Neuronal stem cell (in vitro differentiated cells): ENCODE results near the gene PRELID3B.

ENCODE experiments used
- DNase-seq: peaks from one replicate; pipeline ENCODE4 v3.0.0-alpha.2; 2013; ENCODE audit warnings: low spot score
- H2AFZ ChIP-seq: one replicate; pipeline ENCODE4 v1.6.1; 2013; ENCODE audit warnings: mild to moderate bottlenecking, low read length, inconsistent platforms
- H2AK5ac ChIP-seq: 2 replicates; pipeline ENCODE4 v1.6.1; 2013; ENCODE audit warnings: low read depth, mild to moderate bottlenecking, inconsistent platforms, low read length, moderate library complexity, mixed read lengths
- H2BK120ac ChIP-seq: 2 replicates; pipeline ENCODE4 v1.6.1; 2013; ENCODE audit warnings: low read depth, mild to moderate bottlenecking, inconsistent platforms, low read length, moderate library complexity, mixed read lengths
- H2BK12ac ChIP-seq: one replicate; pipeline ENCODE4 v1.6.1; 2013; ENCODE audit warnings: low read length, inconsistent platforms
- H2BK15ac ChIP-seq: 2 replicates; pipeline ENCODE4 v1.6.1; 2013; ENCODE audit warnings: mild to moderate bottlenecking, low read length, inconsistent platforms, mixed read lengths
- H2BK5ac ChIP-seq: one replicate; pipeline ENCODE4 v1.6.1; 2013; ENCODE audit warnings: inconsistent platforms, mild to moderate bottlenecking, low read length, moderate library complexity
- H3K14ac ChIP-seq: one replicate; pipeline ENCODE4 v1.6.1; 2013; ENCODE audit warnings: low read length, inconsistent platforms
- H3K18ac ChIP-seq: 2 replicates; pipeline ENCODE4 v1.6.1; 2013; ENCODE audit warnings: low read length, inconsistent platforms
- H3K23ac ChIP-seq: 2 replicates; pipeline ENCODE4 v1.6.1; 2013; ENCODE audit warnings: low read depth, mild to moderate bottlenecking, mixed read lengths, low read length, inconsistent platforms; ENCODE audit not compliant: poor library complexity
- H3K27ac ChIP-seq: replicated peaks from 3 replicates; pipeline ENCODE4 v1.5.1; 2013; ENCODE audit warnings: low read length, inconsistent platforms
- H3K27me3 ChIP-seq, 3 experiments: 2 replicates each; pipeline ENCODE4 v1.6.1; 2013; ENCODE audit warnings: low read length in 3 of 3, mild to moderate bottlenecking in 2 of 3, inconsistent platforms in 1 of 3, low read depth in 1 of 3, mixed read lengths in 1 of 3, moderate library complexity in 1 of 3; ENCODE audit not compliant: control insufficient read depth in 3 of 3, insufficient read depth in 3 of 3
- H3K36me3 ChIP-seq, 2 donors: replicated peaks in 1 of 2; 2 replicates each; pipeline ENCODE4 v1.6.1; 2013; ENCODE audit warnings: low read length in 2 of 2; ENCODE audit not compliant: control insufficient read depth in 2 of 2, insufficient read depth in 2 of 2
- H3K4ac ChIP-seq: 2 replicates; pipeline ENCODE4 v1.6.1; 2013; ENCODE audit warnings: inconsistent platforms, mild to moderate bottlenecking, low read length, moderate library complexity
- H3K4me1 ChIP-seq, 2 donors: 1 replicate in 1 of 2; 2 replicates in 1 of 2; pipeline ENCODE4 v1.6.1; 2013; ENCODE audit warnings: low read length in 2 of 2, low read depth in 1 of 2; ENCODE audit not compliant: control insufficient read depth in 2 of 2, insufficient read depth in 1 of 2
- H3K4me2 ChIP-seq: one replicate; pipeline ENCODE4 v1.6.1; 2013; ENCODE audit warnings: mild to moderate bottlenecking, low read length, inconsistent platforms; ENCODE audit not compliant: insufficient read depth, poor library complexity, severe bottlenecking
- H3K4me3 ChIP-seq, 2 donors: 2 replicates each; pipeline ENCODE4 v1.5.1; 2013; ENCODE audit warnings: low read length in 2 of 2, mild to moderate bottlenecking in 2 of 2, inconsistent platforms in 1 of 2, moderate library complexity in 1 of 2
- H3K79me1 ChIP-seq: one replicate; pipeline ENCODE4 v1.6.1; 2013; ENCODE audit warnings: low read depth, mild to moderate bottlenecking, inconsistent platforms, low read length, moderate library complexity
- H3K9ac ChIP-seq: one replicate; pipeline ENCODE4 v1.6.1; 2013; ENCODE audit warnings: mild to moderate bottlenecking, low read depth, low read length, inconsistent platforms; ENCODE audit not compliant: poor library complexity
- H3K9me3 ChIP-seq, 2 donors: replicated peaks in 1 of 2; 2 replicates each; pipeline versions ENCODE3 to v1.6.1; 2013; ENCODE audit warnings: low read length in 2 of 2, mild to moderate bottlenecking in 2 of 2, inconsistent platforms in 1 of 2, low read depth in 1 of 2, mixed read lengths in 1 of 2, moderate library complexity in 1 of 2; ENCODE audit not compliant: control insufficient read depth in 2 of 2, insufficient read depth in 1 of 2
- H4K8ac ChIP-seq: one replicate; pipeline ENCODE4 v1.6.1; 2013; ENCODE audit warnings: low read depth, mild to moderate bottlenecking, inconsistent platforms, low read length, moderate library complexity
- H4K91ac ChIP-seq: one replicate; pipeline ENCODE4 v1.6.1; 2013; ENCODE audit warnings: low read length, low read depth, mild to moderate bottlenecking, inconsistent platforms; ENCODE audit not compliant: poor library complexity
- WGBS, 2 donors: extraction: QIAGEN DNeasy Blood & Tissue Kit; methylation state at CpG; one replicate each; pipeline ENCODE4 v1.1.7; 2013; ENCODE audit warnings: missing lambda C conversion rate in 2 of 2, mixed read lengths in 1 of 2; ENCODE audit not compliant: insufficient read length in 2 of 2, insufficient replicate concordance in 1 of 2; ENCODE audit errors: extremely low coverage in 2 of 2; 5-methylcytosine and 5-hydroxymethylcytosine counted together

The PRELID3B gene

DNA sequence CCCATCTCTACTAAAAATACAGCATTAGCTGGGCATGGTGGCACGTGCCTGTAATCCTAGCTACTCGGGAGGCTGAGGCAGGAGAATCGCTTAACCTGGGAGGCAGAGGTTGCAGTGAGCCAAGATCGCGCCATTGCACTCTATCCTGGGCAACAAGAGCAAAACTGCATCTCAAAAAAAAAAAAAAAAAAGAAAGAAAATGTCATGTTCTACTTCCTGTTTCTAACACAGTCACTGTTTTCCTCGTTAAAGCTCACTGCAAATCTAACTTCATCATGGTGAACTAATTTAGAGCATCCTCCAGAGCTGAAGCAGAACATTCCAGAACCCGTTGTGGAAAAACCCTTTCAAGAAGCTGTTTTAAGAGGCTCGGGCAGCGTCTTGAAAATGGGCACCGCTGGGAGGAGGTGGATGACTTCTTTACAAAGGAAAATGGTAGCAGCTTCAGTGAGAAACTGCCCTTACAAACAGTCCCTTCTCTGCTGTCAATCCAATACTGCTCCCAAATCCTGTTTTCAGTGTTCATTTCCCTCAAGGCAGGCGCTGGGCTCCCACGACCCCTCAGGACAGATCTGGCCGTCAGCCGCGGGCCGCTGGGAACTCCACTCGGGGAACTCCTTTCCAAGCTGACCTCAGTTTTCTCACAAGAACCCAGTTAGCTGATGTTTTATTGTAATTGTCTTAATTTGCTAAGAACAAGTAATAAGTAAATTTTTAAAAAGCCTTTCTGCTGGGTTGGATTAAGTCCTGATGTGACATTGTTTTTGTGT is 48.0 kb downstream of the PRELID3B start:
- no peaks in the 10 kb centered on the region for H3K4me1 ChIP-seq
- no peak overlapping the region for H3K14ac ChIP-seq
- no peaks in the 10 kb centered on the region for H3K79me1 ChIP-seq
- no peak overlapping the region for H2BK15ac ChIP-seq
- no peak overlapping the region for H2BK12ac ChIP-seq
- peaks cover 0 to 1% of the 10 kb centered on the region in 2 donors for H3K9me3 ChIP-seq
- H3K4me3 ChIP-seq, result no peak overlapping the region
- H3K4me2 ChIP-seq, result no peak overlapping the region
- no peak overlapping the region for H2BK5ac ChIP-seq
- no peak overlapping the region for H3K23ac ChIP-seq
- DNase-seq, result no peak
- H2AFZ ChIP-seq, result no peak overlapping the region
- H3K9ac ChIP-seq, result no peak overlapping the region
- H3K18ac ChIP-seq, result no peak overlapping the region
- H2AK5ac ChIP-seq, result no peak overlapping the region
- no peak overlapping the region for H4K91ac ChIP-seq
- no CpG with 5 or more reads among the region's 17 CpGs for WGBS, 2 donors
- no peaks in the 10 kb centered on the region for H3K27me3 ChIP-seq
- H3K27ac ChIP-seq, result no peak overlapping the region
- H3K4ac ChIP-seq, result no peak overlapping the region
- no peak overlapping the region for H2BK120ac ChIP-seq
- peaks cover 47 to 77% of the 10 kb centered on the region in 2 donors for H3K36me3 ChIP-seq
- no peak overlapping the region for H4K8ac ChIP-seq

DNA sequence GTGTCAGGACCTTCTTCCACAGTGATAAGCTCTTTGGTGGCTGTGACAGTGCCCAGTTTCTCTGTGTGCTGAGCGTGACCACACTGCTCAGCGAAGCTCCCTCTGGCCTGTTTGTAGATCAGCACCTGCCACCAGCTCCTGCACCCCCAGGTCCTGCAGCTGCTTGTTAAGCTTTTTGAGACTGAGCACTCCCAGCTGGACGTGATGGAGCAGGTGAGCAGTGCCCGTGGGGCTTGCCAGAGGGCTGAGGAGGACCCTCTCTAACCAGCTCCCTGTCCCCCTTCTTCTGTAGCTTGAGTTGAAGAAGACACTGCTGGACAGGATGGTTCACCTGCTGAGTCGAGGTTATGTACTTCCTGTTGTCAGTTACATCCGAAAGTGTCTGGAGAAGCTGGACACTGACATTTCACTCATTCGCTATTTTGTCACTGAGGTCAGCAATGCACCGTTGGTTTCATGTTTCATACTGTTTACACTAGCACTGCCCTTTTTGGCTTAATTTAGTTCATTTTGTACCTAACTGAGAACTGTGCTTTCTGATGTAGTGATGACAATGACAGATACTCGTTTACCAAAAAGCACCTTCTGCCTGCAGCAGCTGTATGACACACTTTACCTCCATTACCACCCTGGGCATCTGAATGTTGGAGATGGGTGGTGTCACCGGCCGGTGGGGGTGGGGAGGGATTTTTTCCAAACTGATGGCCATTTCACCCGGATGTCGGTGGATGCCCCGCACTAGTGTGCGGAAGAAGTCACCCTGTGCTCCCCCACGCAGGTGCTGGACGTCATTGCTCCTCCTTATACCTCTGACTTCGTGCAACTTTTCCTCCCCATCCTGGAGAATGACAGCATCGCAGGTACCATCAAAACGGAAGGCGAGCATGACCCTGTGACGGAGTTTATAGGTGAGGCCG is 49.0 kb downstream of the PRELID3B start:
- Histone ChIP-seq H3K27me3 (no peaks in the 10 kb centered on the region), H3K27ac (no peak overlapping the region), H2BK15ac (no peak overlapping the region), H2AK5ac (no peak overlapping the region), H3K9me3 (peaks cover 0 to 1% of the 10 kb centered on the region in 2 donors), H3K18ac (no peak overlapping the region), H3K4me1 (no peaks in the 10 kb centered on the region), H4K91ac (no peak overlapping the region), H2BK5ac (no peak overlapping the region), H3K79me1 (no peaks in the 10 kb centered on the region), H3K36me3 (peaks cover 55 to 87% of the 10 kb centered on the region in 2 donors), H3K4ac (no peak overlapping the region), H4K8ac (no peak overlapping the region), H3K9ac (no peak overlapping the region), H3K23ac (no peak overlapping the region), H2AFZ (no peak overlapping the region), H3K4me3 (no peak overlapping the region), H3K4me2 (no peak overlapping the region), H3K14ac (no peak overlapping the region), H2BK12ac (no peak overlapping the region), H2BK120ac (no peak overlapping the region)
- no peak for DNase-seq
- WGBS, 2 donors, result no CpG with 5 or more reads among the region's 23 CpGs

DNA sequence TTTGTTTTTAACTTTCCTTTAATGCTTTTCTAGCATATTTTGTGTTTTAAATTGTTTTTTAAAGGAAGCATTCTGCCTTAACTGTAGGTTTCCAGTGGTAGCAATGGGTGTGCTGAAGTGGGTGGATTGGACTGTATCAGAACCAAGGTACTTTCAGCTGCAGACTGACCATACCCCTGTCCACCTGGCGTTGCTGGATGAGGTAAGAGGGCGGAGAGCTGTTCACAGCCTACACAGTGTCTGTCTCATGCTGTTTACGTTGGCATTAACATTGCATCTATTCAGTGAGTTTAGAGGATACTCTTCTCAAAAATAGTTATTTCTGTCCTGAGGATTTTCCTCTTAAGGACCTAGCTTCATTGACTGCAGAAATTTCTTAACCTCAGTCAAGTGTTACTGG is 49.7 kb downstream of the PRELID3B start:
- no peak overlapping the region for H3K18ac ChIP-seq
- H2BK15ac ChIP-seq, result no peak overlapping the region
- no peaks in the 10 kb centered on the region for H3K79me1 ChIP-seq
- DNase-seq, result no peak
- no CpG with 5 or more reads among the region's 3 CpGs for WGBS, 2 donors
- no peaks in the 10 kb centered on the region for H3K4me1 ChIP-seq
- no peak overlapping the region for H3K4me3 ChIP-seq
- no peak overlapping the region for H3K14ac ChIP-seq
- H2AFZ ChIP-seq, result no peak overlapping the region
- no peak overlapping the region for H2AK5ac ChIP-seq
- no peak overlapping the region for H4K8ac ChIP-seq
- no peak overlapping the region for H2BK5ac ChIP-seq
- no peak overlapping the region for H2BK120ac ChIP-seq
- H2BK12ac ChIP-seq, result no peak overlapping the region
- no peak overlapping the region for H4K91ac ChIP-seq
- no peak overlapping the region for H3K9ac ChIP-seq
- H3K27ac ChIP-seq, result no peak overlapping the region
- H3K36me3 ChIP-seq, result peaks cover 61 to 94% of the 10 kb centered on the region in 2 donors
- no peak overlapping the region for H3K23ac ChIP-seq
- H3K4me2 ChIP-seq, result no peak overlapping the region
- H3K9me3 ChIP-seq, result peaks cover 0 to 1% of the 10 kb centered on the region in 2 donors
- H3K4ac ChIP-seq, result no peak overlapping the region
- no peaks in the 10 kb centered on the region for H3K27me3 ChIP-seq

DNA sequence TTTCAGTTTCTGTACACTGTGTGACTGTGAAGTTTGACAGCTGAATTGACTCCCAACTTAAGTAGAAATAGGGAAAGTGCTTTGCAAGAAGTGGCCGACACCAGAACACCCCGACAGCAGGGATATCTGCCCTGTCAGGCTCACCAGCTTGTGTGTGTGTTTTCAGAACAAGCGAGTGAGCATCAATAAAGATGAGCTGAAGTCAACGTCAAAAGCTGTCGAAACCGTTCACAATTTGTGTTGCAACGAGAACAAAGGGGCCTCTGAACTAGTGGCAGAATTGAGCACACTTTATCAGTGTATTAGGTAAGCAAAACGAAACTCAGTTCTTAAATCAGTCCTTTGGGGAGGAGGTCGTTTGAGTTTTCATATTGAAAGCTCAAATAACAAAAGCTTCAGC is 50.9 kb downstream of the PRELID3B start:
- no peak overlapping the region for H2BK15ac ChIP-seq
- H3K36me3 ChIP-seq, result peaks cover 67 to 99% of the 10 kb centered on the region in 2 donors
- H3K4me1 ChIP-seq, result no peaks in the 10 kb centered on the region
- no peak overlapping the region for H3K23ac ChIP-seq
- H2BK12ac ChIP-seq, result no peak overlapping the region
- no peak for DNase-seq
- H4K91ac ChIP-seq, result no peak overlapping the region
- no peak overlapping the region for H3K4ac ChIP-seq
- no peak overlapping the region for H3K27ac ChIP-seq
- no peak overlapping the region for H3K4me2 ChIP-seq
- no peak overlapping the region for H2AK5ac ChIP-seq
- no peak overlapping the region for H2BK5ac ChIP-seq
- H3K9me3 ChIP-seq, result peaks cover 0 to 1% of the 10 kb centered on the region in 2 donors
- H3K14ac ChIP-seq, result no peak overlapping the region
- no peak overlapping the region for H3K4me3 ChIP-seq
- no peak overlapping the region for H4K8ac ChIP-seq
- no CpG with 5 or more reads among the region's 9 CpGs for WGBS, 2 donors
- H3K9ac ChIP-seq, result no peak overlapping the region
- no peaks in the 10 kb centered on the region for H3K79me1 ChIP-seq
- H3K18ac ChIP-seq, result no peak overlapping the region
- no peaks in the 10 kb centered on the region for H3K27me3 ChIP-seq
- H2AFZ ChIP-seq, result no peak overlapping the region
- H2BK120ac ChIP-seq, result no peak overlapping the region
